Measurements from ENCODE around the gene RBPJ.

RBPJ gene

DNA sequence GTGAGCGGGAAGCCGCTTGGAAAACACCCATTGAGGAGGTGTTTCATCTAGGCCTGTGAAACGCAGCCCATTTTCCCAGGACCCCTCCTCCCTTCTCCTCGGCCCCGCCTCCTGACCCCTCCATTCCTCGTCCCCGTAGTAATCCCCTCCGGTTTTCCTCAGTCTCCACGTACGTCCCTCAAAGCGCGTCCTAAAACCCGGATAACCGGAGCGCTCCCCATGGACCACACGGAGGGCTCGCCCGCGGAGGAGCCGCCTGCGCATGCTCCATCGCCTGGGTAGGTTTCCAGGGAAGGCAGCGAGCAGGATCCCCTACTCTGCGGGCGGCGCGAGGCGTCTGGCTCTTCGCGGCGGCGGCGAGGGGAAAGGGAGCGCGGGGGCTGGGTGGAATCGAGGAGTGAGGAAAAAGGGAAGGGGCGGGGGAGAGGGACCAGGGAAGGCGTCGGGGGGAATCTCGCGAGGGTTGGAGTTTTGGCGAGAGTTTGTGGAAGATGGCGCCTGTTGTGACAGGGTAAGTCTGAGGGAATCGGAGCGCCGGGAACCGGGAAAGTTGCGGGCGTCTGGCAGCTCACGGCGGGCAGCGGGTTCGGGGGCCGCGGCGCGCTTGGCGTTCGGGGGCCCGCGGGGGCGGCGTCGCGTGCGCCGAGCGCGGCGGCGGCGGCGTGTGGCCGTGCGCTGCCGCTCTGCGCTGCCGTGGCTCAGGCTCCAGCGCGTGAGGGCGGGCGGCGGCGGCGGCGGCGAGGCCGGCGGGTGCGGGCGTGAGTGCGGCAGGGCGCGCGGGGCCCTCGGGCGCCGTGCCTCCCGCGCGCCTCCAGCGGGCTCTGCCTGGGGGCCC is at the start of gene RBPJ:
Gene RBPJ, plus strand, starts transcription at position 477 of the 835 bp plus-strand sequence. Its CDS starts 15 bp downstream, at position 492.
- DNase-seq (ENCODE audit: low spot score), result peak; percentile 88

DNA sequence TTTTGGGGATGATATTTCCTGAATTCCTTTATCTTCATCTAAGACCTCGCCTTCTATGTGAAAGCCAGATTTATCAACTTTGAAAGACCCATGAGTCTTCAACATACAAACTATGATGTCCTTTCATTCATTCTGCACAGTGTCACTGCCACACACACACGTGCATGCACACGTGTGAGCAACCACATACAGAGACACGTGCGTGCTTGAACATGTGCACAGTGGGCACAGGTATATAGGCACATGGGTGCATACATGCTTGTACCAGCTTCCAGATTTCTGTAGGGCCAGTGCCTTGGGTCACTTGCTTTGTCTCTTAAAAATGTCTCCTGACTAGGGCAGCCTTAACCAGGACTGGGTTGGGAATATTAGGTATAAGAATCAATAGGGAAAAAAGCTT is 49.1 kb upstream of the RBPJ start:
- DNase-seq (ENCODE audit: low spot score), result no peak

DNA sequence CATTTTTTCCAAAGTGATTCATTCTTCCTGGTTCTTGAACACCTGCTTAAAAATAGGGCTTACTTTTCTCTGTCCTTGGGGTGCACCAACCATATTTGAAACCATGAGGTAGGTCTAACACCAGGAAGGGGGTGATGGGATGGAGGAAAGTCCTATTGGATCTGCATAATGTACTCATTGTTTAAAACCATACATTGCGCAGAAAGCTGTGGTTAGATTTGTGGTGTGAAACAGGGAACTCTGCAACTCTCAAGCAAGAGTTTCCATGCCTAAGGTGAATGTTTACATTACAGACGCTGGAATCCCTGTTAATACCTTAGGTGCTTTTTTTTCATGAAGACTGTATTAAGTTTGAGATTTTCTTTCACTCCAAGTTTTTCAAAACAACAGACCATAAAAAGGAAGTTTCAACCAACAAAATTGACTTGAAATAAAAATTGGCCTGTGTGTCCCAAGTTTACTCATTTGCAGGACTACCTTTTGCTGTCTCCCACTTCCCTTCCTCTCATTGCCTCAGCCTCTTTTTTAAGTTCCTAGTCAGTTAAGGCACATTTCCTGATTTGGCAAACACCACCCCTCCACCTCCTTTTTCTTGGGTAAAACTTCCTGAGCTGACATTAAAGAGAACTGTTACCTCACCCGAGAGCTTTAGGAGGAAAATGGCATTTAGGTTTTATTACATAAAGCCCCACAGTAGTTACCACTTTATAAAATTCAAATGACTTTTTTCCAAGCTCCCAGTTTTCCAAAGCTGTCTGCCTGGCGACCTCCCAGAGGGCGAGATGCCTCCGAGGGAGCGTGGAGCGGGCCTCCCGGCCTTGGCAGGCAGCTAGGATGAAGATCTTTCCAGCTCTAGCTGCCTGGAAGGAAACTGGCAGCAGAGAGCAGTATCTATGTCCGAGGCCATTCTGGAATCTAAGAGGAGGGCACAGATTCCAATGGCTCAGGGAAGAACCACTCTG is 47.9 kb upstream of the RBPJ start:
- no peak for DNase-seq (ENCODE audit: low spot score)

DNA sequence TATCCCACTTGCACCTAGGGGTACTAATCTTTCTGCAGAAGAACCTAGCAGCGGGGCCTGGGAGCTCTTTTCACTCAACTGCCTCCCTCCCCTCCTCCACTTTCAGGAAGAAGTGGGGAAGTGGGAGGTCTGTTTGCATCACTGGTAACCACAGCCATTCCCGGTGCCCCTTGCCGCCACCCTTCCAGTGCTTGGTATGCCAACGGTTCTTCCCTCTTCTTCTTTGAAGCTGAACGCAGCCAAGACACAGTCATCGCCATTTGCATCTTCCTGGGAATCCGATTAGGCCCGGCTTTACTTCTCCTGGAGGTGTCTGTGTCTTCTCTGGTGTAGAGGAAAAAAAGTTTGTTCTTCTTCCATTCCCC is 47.2 kb upstream of the RBPJ start:
- no peak for DNase-seq (ENCODE audit: low spot score)

DNA sequence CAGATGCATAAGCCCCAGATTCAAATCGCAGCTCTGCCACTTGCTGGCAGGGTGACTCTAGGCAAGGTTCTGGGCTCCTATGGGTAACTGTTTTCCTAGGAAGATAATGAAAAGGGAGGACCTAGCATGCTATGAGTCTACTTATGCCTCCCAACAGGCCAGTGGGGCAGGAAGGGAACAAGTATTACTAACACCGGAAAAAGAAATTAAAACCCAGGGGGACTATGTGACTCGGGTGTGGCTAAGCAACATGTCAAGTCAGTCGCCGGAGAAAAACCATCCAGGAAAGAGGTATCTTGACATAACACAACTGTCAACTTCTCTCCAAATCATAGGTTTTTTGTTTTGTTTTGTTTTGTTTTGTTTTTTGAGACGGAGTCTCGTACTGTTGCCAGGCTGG is 45.5 kb upstream of the RBPJ start:
- DNase-seq (ENCODE audit: low spot score), result no peak

DNA sequence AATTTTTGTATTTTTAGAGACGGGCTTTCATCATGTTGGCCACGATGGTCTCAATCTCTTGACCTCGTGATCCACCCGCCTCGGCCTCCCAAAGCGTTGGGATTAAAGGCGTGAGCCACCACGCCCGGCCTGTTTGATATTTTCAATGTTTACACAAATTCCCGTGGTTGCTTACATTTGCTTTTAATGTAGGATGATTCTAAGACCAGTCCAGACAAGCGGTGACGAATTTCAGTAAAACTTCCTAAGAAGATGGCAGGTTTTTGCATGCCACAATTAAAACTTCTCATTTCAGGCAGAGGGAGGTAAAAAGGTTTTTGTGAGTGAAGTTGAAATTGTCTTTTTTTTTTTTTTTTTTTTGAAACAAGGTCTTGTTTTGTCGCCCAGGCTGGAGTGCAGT is 41.4 kb upstream of the RBPJ start:
- no peak for DNase-seq (ENCODE audit: low spot score)

DNA sequence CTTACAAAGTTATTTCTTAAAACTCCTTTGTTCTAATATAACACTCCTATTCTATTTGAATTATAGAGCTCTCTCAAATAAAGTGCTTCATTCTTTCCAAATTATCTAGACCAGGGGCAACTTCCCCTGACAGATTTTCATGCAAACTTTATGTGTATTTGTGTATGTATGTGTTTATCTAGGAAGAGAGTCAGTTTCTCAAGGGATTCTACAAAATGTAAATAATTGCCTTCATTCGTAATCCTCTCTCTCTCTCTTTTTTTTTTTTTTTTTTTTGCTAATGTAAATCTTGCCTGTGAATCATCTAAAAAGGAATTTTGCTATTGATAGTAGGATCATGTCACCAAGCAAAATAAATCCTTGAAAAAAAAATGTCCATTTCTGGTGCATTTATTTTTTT is 38.9 kb upstream of the RBPJ start:
- DNase-seq (ENCODE audit: low spot score), result no peak

DNA sequence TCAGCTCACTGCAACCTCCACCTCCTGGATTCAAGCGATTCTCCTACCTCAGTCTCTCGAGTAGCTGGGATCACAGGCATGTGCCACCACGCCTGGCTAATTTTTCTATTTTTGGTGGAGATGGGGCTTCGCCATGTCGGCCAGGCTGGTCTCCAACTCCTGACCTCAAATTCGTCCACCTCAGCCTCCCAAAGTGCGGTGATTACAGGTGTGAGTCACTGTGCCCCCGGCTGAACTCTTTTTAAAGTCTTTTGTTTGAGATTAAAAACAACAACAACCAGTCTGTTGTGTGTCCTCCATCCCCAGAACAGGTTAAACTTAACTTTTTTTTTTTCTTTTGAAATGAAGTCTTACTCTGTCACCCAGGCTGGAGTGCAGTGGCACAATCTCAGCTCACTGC is 36.3 kb upstream of the RBPJ start:
- DNase-seq (ENCODE audit: low spot score), result no peak

DNA sequence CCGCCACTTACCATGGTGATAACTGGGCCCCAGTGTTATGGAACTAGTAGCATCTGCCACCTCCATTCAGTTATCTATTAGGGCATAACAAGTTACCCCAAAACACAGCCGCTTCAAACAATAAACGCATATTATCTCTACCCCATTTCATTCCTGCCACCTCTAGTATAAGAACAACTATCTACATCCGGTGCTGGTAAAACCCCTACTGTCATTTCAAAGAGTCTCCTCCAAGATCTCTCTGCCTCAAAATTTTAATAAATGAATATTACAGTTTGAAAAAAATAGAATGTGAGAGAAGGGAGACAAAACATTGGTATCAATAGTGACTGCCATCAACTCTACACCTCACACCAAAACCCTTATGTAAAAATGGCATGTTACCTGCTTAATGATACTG is 35.5 kb upstream of the RBPJ start:
- no peak for DNase-seq (ENCODE audit: low spot score)

DNA sequence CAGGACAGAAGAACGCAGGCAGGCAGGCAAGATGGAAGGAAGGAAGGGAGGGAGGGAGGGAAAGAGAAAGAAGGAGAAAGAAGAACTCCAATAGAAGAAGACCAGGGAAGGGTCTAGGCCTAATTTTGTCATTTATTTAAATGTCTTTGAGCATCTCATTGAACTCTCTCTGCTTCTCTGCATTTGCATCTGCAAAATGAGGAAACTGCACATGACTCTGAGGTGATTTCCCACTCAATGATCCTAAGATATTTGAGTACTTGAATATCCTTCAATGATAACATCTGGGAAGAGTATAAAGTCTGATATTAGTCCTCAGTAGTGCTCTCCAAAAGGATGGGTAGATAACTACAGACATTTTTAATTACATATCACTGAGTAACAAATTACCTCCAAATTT is 33.1 kb upstream of the RBPJ start:
- DNase-seq (ENCODE audit: low spot score), result no peak

DNA sequence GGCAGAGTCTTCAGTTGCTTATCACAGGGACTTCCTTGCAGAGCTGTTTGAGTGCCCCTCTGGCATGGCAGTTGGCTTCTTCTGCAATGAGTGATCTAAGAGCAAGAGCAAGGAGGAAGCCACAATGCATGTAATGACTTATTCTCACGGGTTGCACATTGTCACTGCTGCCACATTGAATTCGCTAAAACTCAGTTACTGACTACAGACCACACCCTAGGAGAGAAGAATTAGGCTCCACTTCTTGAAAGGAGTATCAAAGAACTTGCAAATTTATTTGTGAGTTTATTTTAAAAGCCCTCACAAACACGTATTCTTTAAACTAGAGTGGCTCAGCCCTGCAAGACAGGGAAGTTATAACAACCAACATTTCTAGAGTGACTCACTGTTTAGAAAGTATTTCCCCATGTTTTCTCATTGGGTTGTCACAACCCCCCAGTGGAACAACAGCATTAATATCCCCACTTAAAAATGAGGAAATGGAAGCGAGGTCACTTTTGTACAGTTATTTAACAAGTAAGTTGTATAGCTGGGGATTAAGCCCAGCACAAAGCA is 32.4 kb upstream of the RBPJ start:
- peak; percentile 26 for DNase-seq (ENCODE audit: low spot score)

DNA sequence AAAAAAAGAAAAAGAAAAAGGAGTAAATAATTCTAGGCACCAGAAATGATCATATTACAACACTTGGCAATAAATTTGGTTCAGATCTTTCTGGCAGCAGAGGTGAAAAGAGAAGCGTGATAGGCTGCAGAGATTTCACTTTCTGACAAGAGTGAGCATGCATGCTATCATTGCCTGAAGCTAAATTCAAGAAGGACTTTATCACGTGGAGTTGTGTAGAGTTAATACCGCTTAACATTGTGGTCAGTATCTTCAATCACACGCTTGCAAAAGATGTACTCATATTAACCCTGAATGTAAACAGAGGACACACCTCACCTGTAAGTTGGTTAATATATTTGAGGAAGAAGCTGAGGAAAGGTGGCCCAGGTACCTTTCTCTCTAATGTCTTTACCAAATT is 31.4 kb upstream of the RBPJ start:
- DNase-seq (ENCODE audit: low spot score), result no peak

DNA sequence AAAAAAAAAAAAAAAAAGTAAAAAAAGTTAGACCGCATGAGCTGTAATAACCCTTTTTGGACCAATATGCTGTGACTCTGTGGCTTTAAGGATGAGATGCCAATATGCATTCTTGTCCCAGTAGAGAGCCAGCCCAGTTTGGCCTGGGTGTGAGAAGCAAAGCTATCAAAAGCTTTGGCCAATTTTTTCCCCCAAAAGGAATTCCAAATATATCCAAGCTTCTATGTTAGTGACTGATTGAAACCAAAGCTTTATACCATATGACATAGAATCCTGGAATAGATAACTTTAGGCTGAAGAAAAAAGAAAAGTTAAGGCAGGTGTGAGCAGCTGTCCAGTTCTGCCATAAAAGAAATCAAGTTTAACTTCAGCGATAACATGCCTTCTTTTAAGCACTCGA is 30.5 kb upstream of the RBPJ start:
- no peak for DNase-seq (ENCODE audit: low spot score)

DNA sequence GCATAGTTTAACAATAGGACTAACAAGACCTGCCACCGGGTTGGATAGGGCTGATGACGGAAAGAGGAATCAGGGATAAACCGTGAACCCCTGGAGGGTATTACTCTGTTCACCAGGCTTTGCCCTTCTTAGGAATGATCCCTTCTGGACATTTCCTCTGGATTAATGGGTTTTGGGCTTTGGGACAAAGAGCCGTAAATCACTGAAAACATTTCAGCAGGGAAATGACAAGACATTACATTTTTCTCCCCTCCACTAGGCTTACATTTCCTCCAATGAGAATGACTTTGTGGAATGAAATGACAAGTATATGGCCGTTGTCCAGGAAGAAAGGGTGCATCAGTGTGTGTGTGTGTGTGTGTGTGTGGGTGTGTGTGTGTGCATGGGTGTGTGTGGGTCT is 25.9 kb upstream of the RBPJ start:
- no peak for DNase-seq (ENCODE audit: low spot score)

DNA sequence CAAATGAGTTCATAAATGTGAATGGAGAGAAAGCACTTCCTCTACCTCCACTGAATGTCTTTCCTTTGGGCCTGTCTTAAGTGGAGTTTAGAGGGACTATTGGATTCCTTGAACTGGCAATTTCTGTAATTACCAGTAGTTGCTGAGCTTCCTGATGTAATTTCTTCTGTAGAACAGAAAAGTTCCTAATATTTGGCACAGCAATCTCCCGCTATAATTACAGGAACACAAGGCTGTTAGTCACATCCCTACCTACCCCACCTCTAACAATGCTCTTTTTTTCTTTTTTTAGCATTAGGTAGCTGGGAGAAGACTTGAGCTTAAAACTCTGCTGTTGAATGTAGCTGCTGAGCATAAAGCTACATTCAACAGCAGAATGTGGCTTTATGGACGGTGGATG is 24.8 kb upstream of the RBPJ start:
- no peak for DNase-seq (ENCODE audit: low spot score)

DNA sequence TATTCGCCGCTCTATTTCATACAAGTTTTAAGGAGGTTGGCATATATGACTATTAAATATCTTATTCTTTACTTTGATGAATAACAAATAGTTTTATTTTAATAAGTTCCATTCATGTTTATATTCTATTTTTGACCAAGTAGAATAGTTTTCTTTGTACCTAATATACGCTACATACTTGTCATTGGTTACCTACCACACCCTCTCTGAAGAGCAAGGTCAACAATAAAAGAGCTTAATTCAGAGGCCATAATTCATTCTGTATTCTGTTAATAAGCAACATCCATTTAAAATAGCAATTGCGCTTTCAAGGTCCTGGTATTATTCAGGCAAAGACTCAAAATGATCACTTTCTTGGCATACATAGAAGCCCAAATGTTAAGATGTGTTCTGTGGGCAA is 24.3 kb upstream of the RBPJ start:
- DNase-seq (ENCODE audit: low spot score), result no peak

DNA sequence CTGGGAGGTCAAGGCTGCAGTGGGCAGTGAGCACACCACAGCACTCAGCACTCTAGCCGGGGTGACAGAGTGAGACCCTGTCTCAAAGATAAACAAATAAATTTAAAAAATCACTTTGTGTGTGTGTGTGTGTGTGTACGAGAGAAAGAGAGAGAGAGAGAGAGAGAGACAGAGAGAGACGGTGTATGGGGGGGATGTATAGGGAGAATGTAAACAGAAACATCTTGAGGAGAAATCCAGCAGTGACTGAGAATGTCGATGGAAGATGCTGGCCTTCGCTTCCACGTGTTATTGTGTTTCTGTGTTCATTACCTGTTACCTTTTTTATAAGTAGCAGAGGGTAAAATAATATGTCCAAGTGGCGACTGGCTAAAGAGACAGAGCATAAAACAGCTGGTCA is 23.6 kb upstream of the RBPJ start:
- DNase-seq (ENCODE audit: low spot score), result no peak

DNA sequence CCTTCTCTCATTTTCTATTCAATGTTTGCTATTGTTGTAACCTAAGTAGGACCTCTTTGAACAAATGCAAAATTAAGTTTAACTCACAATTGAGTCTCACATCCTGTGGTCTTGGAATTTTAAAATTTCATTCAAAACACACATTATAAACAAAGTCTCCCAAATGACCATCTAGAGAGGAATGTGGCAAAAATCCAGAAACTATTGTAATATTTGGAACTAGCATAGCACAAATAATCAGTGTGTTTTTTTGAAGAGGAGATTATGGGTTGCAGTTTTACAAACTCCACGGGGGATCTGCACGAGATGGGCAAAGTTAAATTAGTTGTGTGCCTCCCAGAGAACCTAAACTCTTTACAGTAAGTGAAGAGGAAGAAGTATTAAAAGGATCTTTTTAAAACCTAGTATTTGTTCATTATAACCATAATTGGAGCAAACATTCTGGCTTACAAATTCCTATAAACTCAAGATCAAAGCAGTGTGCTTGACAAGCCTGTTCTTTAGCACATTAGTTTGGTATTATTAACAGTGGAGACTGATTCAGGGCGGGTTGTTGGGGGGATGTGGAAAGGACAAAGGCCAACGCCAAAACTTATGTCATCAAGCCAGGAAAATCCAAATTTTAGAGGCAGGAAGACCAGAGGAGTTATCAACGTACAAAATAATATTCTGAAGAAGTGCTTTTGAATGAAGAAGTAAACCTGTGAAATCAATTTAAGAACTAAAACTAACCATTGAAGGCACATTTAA is 22.4 kb upstream of the RBPJ start:
- no peak for DNase-seq (ENCODE audit: low spot score)

DNA sequence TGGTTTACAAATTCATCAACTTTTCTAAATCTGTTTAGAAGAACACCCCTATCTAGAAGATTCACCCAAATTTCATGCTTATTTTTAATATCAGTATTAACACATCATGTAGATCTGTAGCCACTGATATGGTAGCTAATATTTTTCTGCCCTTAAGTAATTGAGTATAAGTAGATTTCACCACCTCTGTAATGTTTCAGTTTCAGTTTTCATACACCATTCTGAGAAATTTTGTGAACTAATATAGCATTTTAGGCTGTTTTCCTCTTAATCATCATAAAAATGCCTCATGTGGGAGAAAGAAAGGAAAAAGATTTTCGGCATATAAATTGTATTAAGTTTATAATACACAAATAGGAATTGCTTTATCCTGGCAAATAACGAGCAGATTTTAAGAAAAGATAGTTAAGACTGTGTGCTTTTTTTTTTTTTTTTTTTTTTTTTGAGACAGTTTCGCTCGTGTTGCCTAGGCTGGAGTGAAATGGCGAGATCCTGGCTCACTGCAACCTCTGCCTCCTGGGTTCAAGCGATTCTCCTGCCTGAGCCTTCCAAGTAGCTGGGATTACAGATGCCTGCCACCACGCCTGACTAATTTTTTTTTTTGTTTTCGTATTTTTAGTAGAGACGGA is 21.4 kb upstream of the RBPJ start:
- DNase-seq (ENCODE audit: low spot score), result no peak

DNA sequence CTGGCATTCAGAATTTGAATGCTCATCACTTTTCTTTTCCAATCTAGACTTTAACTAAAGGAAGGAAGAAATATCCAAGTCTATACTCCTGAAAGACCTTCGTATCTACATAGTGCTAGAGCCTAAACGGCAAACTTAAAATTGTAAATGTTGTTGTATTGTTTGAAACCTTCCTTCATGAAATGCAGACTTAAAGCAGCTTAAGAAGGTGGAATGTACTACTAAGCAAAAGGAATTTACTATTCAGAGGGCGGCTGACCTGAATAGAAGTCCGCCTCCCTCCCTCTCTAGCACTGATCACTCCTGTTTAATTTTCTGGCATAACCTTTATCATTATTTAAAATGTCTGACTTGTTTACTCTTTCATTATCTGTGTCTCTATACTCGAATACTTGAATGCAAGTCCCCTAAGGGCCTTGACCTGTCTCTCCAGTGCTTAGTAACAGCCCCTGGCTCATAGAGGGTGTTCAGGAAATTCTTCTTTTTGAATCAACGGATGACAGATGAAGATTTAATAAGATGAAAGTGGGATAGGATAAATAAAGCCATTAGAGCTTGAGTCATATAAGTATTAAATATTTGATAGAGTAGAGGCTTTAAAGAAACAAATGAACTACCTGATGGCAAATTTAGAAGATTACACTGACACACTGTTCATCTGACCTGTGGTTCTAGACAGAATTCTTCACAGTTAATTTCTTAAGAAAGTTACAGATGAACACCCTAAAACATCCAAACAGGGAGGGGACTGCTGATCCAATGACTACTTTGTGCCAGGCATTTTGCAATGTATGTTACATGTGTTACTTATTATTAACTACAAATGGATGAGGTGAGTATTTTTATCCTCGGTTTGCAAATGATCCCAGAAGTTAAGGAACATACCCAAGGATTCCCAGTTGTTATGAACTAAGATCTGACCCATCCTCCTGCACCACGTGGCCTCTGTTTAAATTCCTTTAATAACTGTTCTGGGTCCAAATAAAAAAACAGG is 20.2 kb upstream of the RBPJ start:
- DNase-seq (ENCODE audit: low spot score), result no peak
